Measurements from ENCODE around the gene ZNF275.
"Not testable (repeated sequence)": the region's sequence is repeated elsewhere in the genome, so short reads cannot be mapped to it uniquely, and the experiment has no call there.

The ZNF275 gene

GRCh38 chrX:153319295-153320046 is 14.5 kb upstream of the ZNF275 start:
- no peak for DNase-seq

GRCh38 chrX:153320047-153320443 is 13.9 kb upstream of the ZNF275 start:
- not testable (repeated sequence) for DNase-seq

- no peak for DNase-seq
Observed at GRCh38 chrX:153320555-153321184, 13.3 kb upstream of the ZNF275 start.

GRCh38 chrX:153321381-153322124 is 12.4 kb upstream of the ZNF275 start, which contains the start of gene PNMA6F:
TSS of gene PNMA6F (minus strand) at chrX:153321767. CDS start at chrX:153320674, 1,093 bp downstream.
- no peak for DNase-seq

GRCh38 chrX:153327561-153327960 is 6.4 kb upstream of the ZNF275 start:
- DNase-seq: no peak

GRCh38 chrX:153333266-153333665 is 687 bp upstream of the ZNF275 start:
- no peak for DNase-seq

- DNase-seq: no peak
Observed at GRCh38 chrX:153334654-153335295, 822 bp downstream of the ZNF275 start.

- no peak for DNase-seq
Observed at GRCh38 chrX:153336121-153336894, 2.4 kb downstream of the ZNF275 start.

- DNase-seq: no peak
Observed at GRCh38 chrX:153336988-153337387, 3.0 kb downstream of the ZNF275 start.

- no peak for DNase-seq
Observed at GRCh38 chrX:153338836-153339235, 4.9 kb downstream of the ZNF275 start.

GRCh38 chrX:153339662-153340061 is 5.7 kb downstream of the ZNF275 start:
- DNase-seq: no peak

- no peak for DNase-seq
Observed at GRCh38 chrX:153340111-153340510, 6.2 kb downstream of the ZNF275 start.

- no peak for DNase-seq
Observed at GRCh38 chrX:153342762-153343558, 9.0 kb downstream of the ZNF275 start.

- no peak for DNase-seq
Observed at GRCh38 chrX:153343674-153344073, 9.7 kb downstream of the ZNF275 start.

- no peak for DNase-seq
Observed at GRCh38 chrX:153347530-153347929, 13.6 kb downstream of the ZNF275 start.

GRCh38 chrX:153348421-153348820 is 14.5 kb downstream of the ZNF275 start:
- no peak for DNase-seq

- DNase-seq: no peak
Observed at GRCh38 chrX:153349952-153350351, 16.0 kb downstream of the ZNF275 start.

GRCh38 chrX:153351981-153352380 is 18.0 kb downstream of the ZNF275 start:
- no peak for DNase-seq

GRCh38 chrX:153352858-153353257 is 18.9 kb downstream of the ZNF275 start:
- no peak for DNase-seq

GRCh38 chrX:153353416-153353815 is 19.5 kb downstream of the ZNF275 start:
- no peak for DNase-seq

GRCh38 chrX:153357877-153358276 is 23.9 kb downstream of the ZNF275 start:
- DNase-seq: no peak
